ENCODE results near the gene IGSF9. TPM values are rescaled to one million over a fixed set of nuclear protein-coding genes. Genes with fewer than 3 reads are reported as not detected.

The IGSF9 gene
- total RNA-seq, 2 donors from 2014 or later = 7.5 to 9.2 TPM

- Histone ChIP-seq H3K9ac (ENCODE audit: extremely low read depth, low read length, poor library complexity, severe bottlenecking) (no peak overlapping the region), H3K9me3 (ENCODE audit: control insufficient read depth, low read length) (no peaks in the 10 kb centered on the region), H3K4me1 (ENCODE audit: control insufficient read depth, insufficient read depth, low read length) (peaks cover 11% of the 10 kb centered on the region), H3K4me3 (ENCODE audit: low read length) (no peak overlapping the region), H3K36me3 (ENCODE audit: control insufficient read depth, insufficient read depth, low read length) (no peaks in the 10 kb centered on the region), H3K27ac (ENCODE audit: low read depth, low read length) (no peak overlapping the region), H3K27me3 (ENCODE audit: control insufficient read depth, insufficient read depth, low read length, poor library complexity, severe bottlenecking) (peaks cover 19% of the 10 kb centered on the region)
- DNase-seq = peak; percentile 94
- Mint-ChIP-seq H3K36me3 (ENCODE audit: low read depth) (no peaks in the 10 kb centered on the region), H3K4me1 (peaks cover 27% of the 10 kb centered on the region), H3K27me3 (ENCODE audit: insufficient read depth) (peaks cover 19% of the 10 kb centered on the region), H3K4me3 (no peak overlapping the region), H3K9me3 (no peaks in the 10 kb centered on the region), H3K27ac (peak overlapping the region; percentile 17)
- 48 to 62% methylated on average over 4 to 7 of the region's 7 CpGs for WGBS, 2 experiments (ENCODE audit: insufficient coverage in 1 of 2, insufficient read length in 1 of 2)
- TF ChIP-seq CTCF (conservative IDR thresholded peaks at IDR 0.05) = peak; percentile 98
These were observed 53.9 kb downstream of the IGSF9 start for GRCh38 chr1:159891275-159892157.

- H3K4me1 Mint-ChIP-seq = peaks cover 21% of the 10 kb centered on the region
- no peak overlapping the region for H3K4me3 ChIP-seq (ENCODE audit: low read length)
- no peak for TF ChIP-seq CTCF (conservative IDR thresholded peaks at IDR 0.05)
- no peaks in the 10 kb centered on the region for H3K9me3 ChIP-seq (ENCODE audit: control insufficient read depth, low read length)
- H3K9me3 Mint-ChIP-seq = no peaks in the 10 kb centered on the region
- no peak overlapping the region for H3K27ac ChIP-seq (ENCODE audit: low read depth, low read length)
- peaks cover 5% of the 10 kb centered on the region for H3K4me1 ChIP-seq (ENCODE audit: control insufficient read depth, insufficient read depth, low read length)
- H3K27ac Mint-ChIP-seq = no peak overlapping the region
- no peak overlapping the region for H3K9ac ChIP-seq (ENCODE audit: extremely low read depth, low read length, poor library complexity, severe bottlenecking)
- WGBS, 2 experiments (ENCODE audit: insufficient coverage in 1 of 2, insufficient read length in 1 of 2) = 90 to 93% methylated on average over 7 to 8 of the region's 8 CpGs
- H3K36me3 Mint-ChIP-seq (ENCODE audit: low read depth) = no peaks in the 10 kb centered on the region
- H3K4me3 Mint-ChIP-seq = no peak overlapping the region
- H3K27me3 Mint-ChIP-seq (ENCODE audit: insufficient read depth) = peaks cover 15% of the 10 kb centered on the region
- peaks cover 18% of the 10 kb centered on the region for H3K27me3 ChIP-seq (ENCODE audit: control insufficient read depth, insufficient read depth, low read length, poor library complexity, severe bottlenecking)
- no peak for DNase-seq
- no peaks in the 10 kb centered on the region for H3K36me3 ChIP-seq (ENCODE audit: control insufficient read depth, insufficient read depth, low read length)
These were observed 55.0 kb downstream of the IGSF9 start for GRCh38 chr1:159890390-159890789.

- no peaks in the 10 kb centered on the region for H3K9me3 Mint-ChIP-seq
- no peak for DNase-seq
- H3K27me3 ChIP-seq (ENCODE audit: control insufficient read depth, insufficient read depth, low read length, poor library complexity, severe bottlenecking) = peaks cover 13% of the 10 kb centered on the region
- TF ChIP-seq CTCF (conservative IDR thresholded peaks at IDR 0.05) = no peak
- no peak overlapping the region for H3K4me3 Mint-ChIP-seq
- H3K27ac Mint-ChIP-seq = no peak overlapping the region
- H3K27ac ChIP-seq (ENCODE audit: low read depth, low read length) = no peak overlapping the region
- H3K9me3 ChIP-seq (ENCODE audit: control insufficient read depth, low read length) = no peaks in the 10 kb centered on the region
- H3K4me1 ChIP-seq (ENCODE audit: control insufficient read depth, insufficient read depth, low read length) = peaks cover 5% of the 10 kb centered on the region
- no peak overlapping the region for H3K9ac ChIP-seq (ENCODE audit: extremely low read depth, low read length, poor library complexity, severe bottlenecking)
- no peaks in the 10 kb centered on the region for H3K36me3 ChIP-seq (ENCODE audit: control insufficient read depth, insufficient read depth, low read length)
- 84 to 86% methylated on average over 1 to 2 of the region's 2 CpGs for WGBS, 2 experiments (ENCODE audit: insufficient coverage in 1 of 2, insufficient read length in 1 of 2)
- H3K27me3 Mint-ChIP-seq (ENCODE audit: insufficient read depth) = peaks cover 9% of the 10 kb centered on the region
- peaks cover 21% of the 10 kb centered on the region for H3K4me1 Mint-ChIP-seq
- H3K36me3 Mint-ChIP-seq (ENCODE audit: low read depth) = no peaks in the 10 kb centered on the region
- no peak overlapping the region for H3K4me3 ChIP-seq (ENCODE audit: low read length)
These were observed 55.6 kb downstream of the IGSF9 start for GRCh38 chr1:159889821-159890252.
